Effector memory CD4-positive, alpha-beta T cell (primary cell): Measurements from ENCODE around the gene MYO19.
"Not testable (repeated sequence)": the region's sequence is repeated elsewhere in the genome, so short reads cannot be mapped to it uniquely, and the experiment has no call there.

Experiments used
- DNase-seq, 3 donors: peaks; one replicate each; pipeline ENCODE4 v3.0.0-alpha.2; 2020
- H3K27ac ChIP-seq: 2 replicates; pipeline ENCODE4 v1.7.0; 2013; ENCODE audit warnings: mild to moderate bottlenecking, low read length, moderate library complexity; ENCODE audit not compliant: insufficient read depth, poor library complexity, severe bottlenecking
- H3K27me3 ChIP-seq: replicated peaks from 2 replicates; pipeline ENCODE4 v1.7.0; 2013; ENCODE audit warnings: mild to moderate bottlenecking, low read length; ENCODE audit not compliant: insufficient read depth, control insufficient read depth, poor library complexity, severe bottlenecking
- H3K36me3 ChIP-seq: 2 replicates; pipeline ENCODE4 v1.7.0; 2013; ENCODE audit warnings: mild to moderate bottlenecking, low read length, moderate library complexity; ENCODE audit not compliant: control insufficient read depth, insufficient read depth
- H3K4me1 ChIP-seq: 2 replicates; pipeline ENCODE4 v1.7.0; 2013; ENCODE audit warnings: low read length, mild to moderate bottlenecking; ENCODE audit not compliant: control insufficient read depth, insufficient read depth, poor library complexity, severe bottlenecking
- H3K4me3 ChIP-seq: 2 replicates; pipeline ENCODE4 v1.7.0; 2013; ENCODE audit warnings: low read length, low read depth, mild to moderate bottlenecking; ENCODE audit not compliant: insufficient read depth, poor library complexity, severe bottlenecking
- H3K9me3 ChIP-seq: 2 replicates; pipeline ENCODE4 v1.7.0; 2013; ENCODE audit warnings: mild to moderate bottlenecking, low read length, moderate library complexity; ENCODE audit not compliant: control insufficient read depth

Gene MYO19

DNA sequence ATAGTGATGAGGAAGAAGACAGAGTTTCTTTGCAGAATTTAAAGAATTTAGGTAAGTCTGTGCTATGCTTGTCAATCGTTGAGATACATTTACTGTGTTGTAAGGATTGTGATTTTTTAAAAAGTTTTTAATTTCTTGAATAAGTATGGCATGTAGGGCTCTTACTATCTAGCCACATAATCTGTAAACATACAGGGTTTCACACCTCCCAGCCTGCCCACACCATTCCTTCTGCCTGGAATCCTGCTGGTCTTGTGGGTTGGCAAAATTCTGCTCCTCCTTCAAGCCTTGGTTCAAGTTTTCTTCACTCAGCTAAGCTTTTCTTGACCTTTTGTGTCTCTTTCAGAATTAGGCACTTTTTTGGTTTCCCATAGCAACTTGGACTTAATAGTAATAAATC is 40.7 kb downstream of the MYO19 start:
- Histone ChIP-seq H3K9me3 (no peaks in the 10 kb centered on the region), H3K36me3 (peaks cover 65% of the 10 kb centered on the region), H3K27me3 (no peaks in the 10 kb centered on the region), H3K27ac (no peak overlapping the region), H3K4me3 (no peak overlapping the region), H3K4me1 (peaks cover under 1% of the 10 kb centered on the region)
- no peak for DNase-seq

DNA sequence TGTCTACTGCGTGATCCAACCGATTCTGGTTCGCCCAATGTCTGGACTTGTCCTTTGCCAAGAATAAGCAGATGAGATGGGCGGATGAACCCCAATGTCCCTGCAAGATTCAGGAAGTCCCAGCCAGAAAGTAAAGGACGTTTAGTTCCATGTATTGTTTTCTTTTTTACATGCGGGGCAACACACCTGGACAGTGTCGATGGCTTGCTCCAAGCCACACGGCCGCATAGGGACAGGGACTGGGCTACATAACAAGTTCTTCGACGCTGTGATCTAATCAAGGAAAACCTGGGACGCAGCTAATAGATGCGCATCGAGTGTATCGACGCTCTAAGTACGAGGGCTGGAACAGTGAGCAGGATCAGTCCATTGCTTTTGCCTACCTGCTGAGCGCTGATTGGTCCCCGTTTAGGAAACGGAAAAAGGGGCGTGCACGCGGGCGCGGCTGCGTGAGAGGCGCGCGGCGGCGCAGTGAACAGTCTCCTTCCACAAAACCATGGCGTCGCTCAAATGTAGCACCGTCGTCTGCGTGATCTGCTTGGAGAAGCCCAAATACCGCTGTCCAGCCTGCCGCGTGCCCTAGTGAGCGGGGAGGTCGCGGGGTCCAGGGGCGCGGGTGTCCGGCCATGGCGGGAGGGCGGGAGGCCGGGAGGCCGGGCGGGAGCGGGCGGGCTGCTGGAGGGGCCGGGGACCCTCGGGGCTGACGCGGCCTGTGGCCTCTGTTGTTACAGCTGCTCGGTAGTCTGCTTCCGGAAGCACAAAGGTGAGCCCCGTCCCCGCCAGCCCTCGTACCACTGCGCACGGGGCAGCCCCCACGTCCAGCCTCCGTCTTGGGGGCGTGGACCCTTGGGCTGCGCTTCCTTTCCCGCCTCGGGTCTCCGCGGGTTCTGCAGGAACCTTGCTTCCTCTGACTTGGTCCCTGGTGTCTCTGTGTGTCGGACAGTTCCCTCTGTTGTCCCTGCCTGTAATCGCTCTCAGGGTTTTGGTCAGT is 48.2 kb downstream of the MYO19 start, which contains the start of gene ZNHIT3:
TSS of gene ZNHIT3 (plus strand) at position 478 of the 991 bp plus-strand sequence. CDS start at position 497, 19 bp downstream.
- peak; percentile 79 to 87 (median 84) for DNase-seq
- Histone ChIP-seq H3K4me1 (peaks cover 26% of the 10 kb centered on the region), H3K36me3 (peaks cover under 1% of the 10 kb centered on the region), H3K4me3 (peak within 1 kb of the TSS; percentile 90), H3K9me3 (no peaks in the 10 kb centered on the region), H3K27ac (peak within 1 kb of the TSS; percentile 84), H3K27me3 (peaks cover 2% of the 10 kb centered on the region)

DNA sequence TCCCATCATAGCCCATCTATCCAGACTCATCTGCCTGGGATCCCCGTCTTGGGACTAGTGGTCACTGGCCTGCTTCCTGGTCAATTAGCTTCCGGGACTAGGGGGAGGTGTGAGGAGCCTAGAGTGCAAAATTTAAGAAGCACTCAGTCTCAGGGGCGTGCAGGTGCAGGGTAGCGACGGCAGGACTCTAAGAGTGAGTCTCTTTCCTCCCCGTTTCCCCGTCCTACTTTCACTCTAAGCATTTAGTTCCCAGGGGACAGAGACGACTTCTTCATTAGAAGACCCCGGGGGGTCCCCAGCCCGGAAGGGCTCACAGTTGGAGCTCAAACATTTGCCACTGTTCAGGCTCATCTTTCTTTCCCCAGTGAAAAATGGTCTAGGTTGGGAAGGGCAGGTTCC is 48.9 kb downstream of the MYO19 start:
- peaks cover 7% of the 10 kb centered on the region for H3K27me3 ChIP-seq
- H3K4me1 ChIP-seq: peaks cover 26% of the 10 kb centered on the region
- no peaks in the 10 kb centered on the region for H3K36me3 ChIP-seq
- H3K4me3 ChIP-seq: peak overlapping the region; percentile 90
- DNase-seq: no peak
- no peaks in the 10 kb centered on the region for H3K9me3 ChIP-seq
- H3K27ac ChIP-seq: peak overlapping the region; percentile 84

DNA sequence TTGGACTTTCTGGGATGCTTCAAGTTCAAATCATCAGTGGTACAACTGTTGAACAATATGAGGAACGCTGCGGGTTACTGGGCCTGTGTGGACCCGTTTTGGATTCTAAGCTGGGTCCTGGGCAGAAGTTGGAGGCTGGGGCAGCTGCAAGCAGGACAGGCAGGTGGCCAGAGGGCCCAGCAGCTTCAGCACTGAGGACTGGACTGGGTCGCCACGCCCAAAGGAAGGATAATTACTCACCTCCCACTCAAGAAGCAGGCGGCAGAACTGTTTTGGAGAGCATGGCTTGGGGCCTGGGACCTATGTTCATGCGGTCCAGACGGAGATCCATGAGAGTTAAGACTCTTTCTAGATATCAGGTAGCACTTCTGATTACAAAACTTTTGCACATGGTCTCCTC is 49.6 kb downstream of the MYO19 start:
- Histone ChIP-seq H3K9me3 (no peaks in the 10 kb centered on the region), H3K27me3 (peaks cover 7% of the 10 kb centered on the region), H3K27ac (no peak overlapping the region), H3K4me3 (no peak overlapping the region), H3K4me1 (peaks cover 26% of the 10 kb centered on the region), H3K36me3 (no peaks in the 10 kb centered on the region)
- DNase-seq: no peak

DNA sequence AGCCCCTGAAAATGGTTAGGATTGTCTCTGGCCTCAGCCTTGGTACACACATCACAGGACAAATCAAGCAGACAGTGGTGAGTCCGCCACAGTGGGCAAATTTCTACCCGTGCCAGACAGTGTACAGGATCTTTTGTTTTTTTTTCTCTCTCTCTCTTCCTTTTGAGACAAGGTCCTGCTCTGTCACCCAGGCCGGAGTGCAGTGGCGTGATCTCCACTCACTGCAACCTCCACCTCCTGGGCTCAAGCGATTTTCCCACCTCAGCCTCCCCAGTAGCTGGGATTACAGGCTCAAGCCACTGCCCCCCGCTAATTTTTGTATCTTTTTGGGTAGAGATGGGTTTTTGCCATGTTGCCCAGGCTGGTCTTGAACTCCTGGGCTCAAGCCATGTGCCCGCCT is 50.6 kb downstream of the MYO19 start:
- H3K9me3 ChIP-seq, H3K27me3 ChIP-seq, H3K4me3 ChIP-seq, DNase-seq, H3K27ac ChIP-seq, H3K36me3 ChIP-seq: not testable (repeated sequence)
- peaks cover 26% of the 10 kb centered on the region for H3K4me1 ChIP-seq

DNA sequence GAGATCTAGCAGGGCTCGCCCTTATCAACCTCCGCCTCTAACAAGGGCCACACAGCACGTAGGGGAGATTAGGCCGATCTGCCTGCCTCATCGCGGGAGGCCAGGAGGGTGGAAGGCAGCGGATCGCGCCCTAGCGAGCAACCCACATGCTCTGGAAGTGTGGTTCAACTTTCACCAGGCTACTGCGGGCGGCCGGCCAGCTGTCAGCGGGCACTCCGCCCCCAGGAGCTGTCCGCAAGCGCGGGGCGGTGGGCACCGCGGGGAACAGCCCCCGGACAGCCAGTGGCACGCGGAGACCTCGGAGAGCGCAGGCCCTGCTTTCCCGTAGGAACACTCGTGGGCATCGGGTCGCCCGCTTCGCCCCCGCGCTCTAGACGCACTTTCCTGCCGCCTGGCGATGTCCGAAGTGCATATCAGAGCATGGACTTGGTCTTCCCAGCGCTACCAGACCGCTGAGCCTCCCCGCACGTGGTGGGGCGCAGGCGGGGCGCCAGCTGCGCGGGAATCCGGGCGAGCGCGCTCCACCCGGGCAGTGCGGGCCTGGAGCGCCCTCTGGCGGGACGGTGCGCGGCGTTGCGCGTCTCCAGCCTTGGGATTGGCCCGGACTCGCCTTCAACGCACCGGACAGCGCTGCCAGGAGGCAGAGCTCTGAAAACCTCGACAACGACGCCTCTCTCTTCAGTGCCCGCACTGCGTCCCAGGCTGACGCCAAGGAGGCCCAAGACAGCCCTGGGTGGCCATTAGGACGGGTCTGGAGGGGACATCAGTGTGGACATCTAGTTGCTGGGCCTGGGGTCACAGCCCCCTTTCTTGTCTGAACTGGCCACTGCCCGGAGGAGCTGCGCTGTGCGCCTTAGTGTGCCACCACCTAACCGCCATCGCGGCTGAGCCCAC is 51.8 kb downstream of the MYO19 start:
- H3K27me3 ChIP-seq: peaks cover 7% of the 10 kb centered on the region
- H3K36me3 ChIP-seq: no peaks in the 10 kb centered on the region
- no peaks in the 10 kb centered on the region for H3K9me3 ChIP-seq
- peak overlapping the region; percentile 46 for H3K4me3 ChIP-seq
- H3K27ac ChIP-seq: no peak overlapping the region
- DNase-seq: peak; percentile 48 to 66 (median 52)
- peaks cover 19% of the 10 kb centered on the region for H3K4me1 ChIP-seq

DNA sequence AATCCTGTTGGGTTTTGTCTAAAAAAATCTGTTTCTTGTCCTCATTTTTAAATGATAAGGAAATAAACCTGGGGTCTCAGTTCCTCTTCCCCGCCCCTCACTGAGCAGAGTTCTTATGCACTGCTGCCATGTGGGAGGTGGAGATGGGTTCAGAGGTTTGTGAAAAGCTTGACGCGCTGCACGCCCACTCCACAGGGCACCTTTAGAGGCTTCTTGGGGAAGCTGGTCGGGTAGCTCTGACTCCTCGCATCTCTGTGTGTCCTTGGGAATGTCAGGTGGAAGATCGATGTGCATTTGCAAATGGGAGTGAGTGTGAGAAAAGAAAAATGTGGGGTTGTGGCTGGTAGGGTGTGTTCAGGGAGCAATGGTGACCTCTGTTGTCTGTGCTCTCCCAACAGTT is 52.8 kb downstream of the MYO19 start:
- Histone ChIP-seq H3K9me3 (no peaks in the 10 kb centered on the region), H3K4me3 (no peak overlapping the region), H3K27ac (no peak overlapping the region), H3K36me3 (no peaks in the 10 kb centered on the region), H3K27me3 (peaks cover 7% of the 10 kb centered on the region), H3K4me1 (peaks cover 19% of the 10 kb centered on the region)
- no peak for DNase-seq

DNA sequence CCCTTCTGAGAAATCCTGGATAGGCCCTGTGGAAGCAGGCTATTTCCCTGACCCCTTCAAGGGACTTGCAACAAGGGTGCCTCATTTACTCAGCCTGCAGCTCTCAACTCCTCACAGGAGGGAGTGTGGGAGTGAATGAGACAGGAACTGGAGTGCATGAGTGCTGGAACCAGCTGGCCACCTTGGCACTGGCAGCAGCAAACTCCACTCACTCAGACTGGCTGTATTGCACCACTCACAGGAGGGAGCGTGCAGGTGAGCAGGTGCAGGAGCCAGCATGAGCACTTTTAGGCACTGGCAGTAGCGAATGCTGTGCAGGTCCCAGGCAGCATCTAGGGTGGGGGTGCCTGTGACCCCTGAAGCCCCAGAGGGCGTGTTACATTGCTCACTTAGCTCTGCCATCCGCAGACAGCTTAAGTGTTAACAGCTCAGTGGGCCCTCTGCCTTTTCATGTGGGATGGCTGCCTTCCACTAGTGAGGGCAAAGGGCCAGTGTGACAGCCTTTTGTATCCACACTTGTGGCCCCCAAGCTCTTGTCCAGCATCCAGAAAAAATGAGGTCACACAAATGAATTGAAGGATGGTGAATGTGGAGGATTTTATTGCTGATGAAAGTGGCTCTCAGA is 59.2 kb downstream of the MYO19 start:
- no peak overlapping the region for H3K27ac ChIP-seq
- DNase-seq: no peak

DNA sequence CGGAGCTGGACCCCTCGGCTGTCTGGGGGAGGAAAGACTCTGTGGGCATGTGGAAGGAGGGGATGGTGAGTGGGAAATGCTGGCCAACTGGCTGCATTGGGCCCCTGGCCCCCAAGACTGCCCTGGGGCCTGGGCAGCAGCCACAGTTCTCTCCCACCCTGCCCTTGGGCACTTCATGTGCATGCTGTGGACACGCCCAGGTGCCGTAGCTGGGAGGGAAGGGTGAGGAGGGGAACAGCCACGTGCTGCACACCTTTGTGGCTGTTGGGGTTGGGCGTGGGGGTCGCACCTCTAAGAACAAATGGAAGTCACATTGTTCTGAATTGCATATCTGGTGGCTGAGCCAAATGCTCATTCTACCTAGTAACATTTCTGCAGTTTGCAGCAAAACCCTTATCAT is 60.1 kb downstream of the MYO19 start:
- no peaks in the 10 kb centered on the region for H3K4me1 ChIP-seq
- H3K4me3 ChIP-seq: no peak overlapping the region
- no peak overlapping the region for H3K27ac ChIP-seq
- no peaks in the 10 kb centered on the region for H3K9me3 ChIP-seq
- no peaks in the 10 kb centered on the region for H3K27me3 ChIP-seq
- no peaks in the 10 kb centered on the region for H3K36me3 ChIP-seq
- no peak for DNase-seq

More for the DNA sequence above, 59.2 kb downstream of the MYO19 start:
- Histone ChIP-seq H3K4me3 (no peak overlapping the region), H3K27me3 (no peaks in the 10 kb centered on the region), H3K9me3 (no peaks in the 10 kb centered on the region), H3K36me3 (no peaks in the 10 kb centered on the region), H3K4me1 (no peaks in the 10 kb centered on the region)
